GM19193 (cell line): Measurements from ENCODE around the gene GASK1A.

ENCODE experiments used
- POLR2A ChIP-seq: IDR thresholded peaks from 4 replicates; pipeline ENCODE4 v1.6.1; 2011; ENCODE audit not compliant: insufficient read depth, insufficient read length; ENCODE audit errors: extremely low read depth

The GASK1A gene

DNA sequence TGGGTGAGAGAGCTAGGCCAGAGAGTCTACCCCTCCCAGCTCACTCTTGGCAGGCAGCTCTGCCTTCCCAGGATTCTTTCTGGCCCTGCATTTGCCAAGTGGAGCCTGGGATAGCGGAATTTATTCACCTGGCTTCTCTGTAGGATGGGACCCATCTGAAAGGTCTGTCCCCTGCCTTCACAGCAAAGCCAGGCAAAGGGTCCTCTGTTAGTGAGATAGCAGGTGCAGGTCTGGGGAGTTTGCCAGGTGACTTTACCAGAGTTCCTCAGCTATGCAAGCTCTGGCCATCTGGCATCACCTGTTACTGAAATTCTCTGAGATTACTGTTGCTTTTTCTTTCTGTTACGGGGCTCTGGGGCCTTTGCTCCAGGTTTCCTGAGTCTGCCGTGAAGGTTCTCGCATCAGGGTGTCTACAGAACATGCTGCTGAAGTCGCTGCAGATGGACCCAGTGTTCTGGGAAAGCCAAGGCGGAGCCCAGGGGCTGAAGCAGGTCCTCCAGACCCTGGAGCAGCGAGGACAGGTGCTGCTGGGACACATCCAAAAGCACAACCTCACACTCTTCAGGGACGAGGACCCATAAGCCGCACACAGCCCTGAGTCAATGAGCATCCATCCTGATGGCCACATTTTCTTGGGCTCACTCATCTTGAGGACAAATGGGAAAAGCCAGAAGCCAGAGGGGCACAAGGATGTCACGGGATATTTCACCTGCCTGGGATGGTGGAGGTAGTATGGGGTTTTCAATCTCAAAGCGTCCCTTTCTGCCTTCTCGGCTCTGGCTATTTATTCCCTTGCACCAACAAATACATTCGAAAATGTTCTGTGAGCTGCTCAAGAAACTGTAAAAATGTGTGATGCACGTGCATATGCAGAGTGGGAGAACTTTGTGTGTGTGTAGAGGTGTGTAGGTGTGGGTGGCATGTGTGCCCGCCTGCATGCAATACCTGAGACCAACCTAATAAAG, 77.0 kb downstream of the GASK1A start:
- no peak for TF ChIP-seq POLR2A

DNA sequence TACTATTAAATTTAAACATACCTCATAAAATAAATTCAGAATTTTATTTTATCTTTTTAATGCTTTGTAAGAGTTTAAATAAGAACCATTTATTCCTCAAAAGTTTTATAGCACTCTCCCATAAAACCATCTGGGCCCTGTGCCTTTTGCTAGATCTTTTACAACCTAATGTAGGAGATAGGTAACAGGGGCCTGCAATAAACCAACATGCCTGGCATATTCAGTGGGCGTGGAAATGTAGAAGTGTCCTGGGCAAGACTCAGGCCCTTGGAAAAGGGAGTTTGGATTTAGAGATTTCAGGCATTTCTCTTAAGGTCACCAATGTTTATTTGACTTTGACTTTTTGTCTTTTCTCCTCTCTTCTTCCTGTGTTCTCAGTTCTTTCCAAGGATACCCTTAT, 80.3 kb downstream of the GASK1A start:
- no peak for TF ChIP-seq POLR2A

DNA sequence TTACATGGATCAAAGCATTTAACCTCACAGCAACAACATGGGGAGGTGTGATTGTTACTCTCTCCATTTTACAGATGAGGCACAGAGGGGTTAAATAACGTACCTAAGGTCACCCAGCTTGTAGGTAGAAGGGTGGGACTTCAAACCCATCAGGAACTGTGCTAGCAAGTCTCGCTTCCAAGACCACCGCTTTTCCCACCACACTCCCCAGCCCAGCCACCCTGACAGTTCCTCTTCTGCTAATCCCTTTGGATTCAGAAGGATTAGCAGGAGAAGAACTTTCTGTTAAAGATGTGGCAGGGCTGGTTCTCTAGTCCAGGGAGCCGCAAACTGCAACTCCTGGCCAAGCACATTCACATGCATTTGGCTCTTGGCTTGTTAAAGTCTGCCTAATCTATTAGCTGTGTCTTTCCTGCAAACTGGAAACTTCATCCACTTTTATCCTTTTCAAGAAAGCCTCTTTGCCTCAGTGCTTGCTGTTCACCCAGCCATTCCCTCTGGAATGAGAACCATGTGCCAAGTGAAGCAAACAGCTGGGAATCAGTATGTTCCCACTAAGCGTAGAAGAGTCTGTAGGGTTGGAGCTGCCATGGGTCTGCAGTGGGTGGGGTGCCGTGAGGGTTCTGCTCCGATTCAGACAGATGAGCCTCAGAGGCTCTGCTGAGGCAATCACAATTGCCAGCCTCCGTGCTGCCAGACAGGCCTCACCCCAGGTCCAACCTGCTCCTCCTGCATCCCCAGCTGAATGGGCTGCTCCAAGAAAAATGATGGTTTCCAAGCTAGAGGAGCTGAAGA, 82.2 kb downstream of the GASK1A start:
- TF ChIP-seq POLR2A = no peak

DNA sequence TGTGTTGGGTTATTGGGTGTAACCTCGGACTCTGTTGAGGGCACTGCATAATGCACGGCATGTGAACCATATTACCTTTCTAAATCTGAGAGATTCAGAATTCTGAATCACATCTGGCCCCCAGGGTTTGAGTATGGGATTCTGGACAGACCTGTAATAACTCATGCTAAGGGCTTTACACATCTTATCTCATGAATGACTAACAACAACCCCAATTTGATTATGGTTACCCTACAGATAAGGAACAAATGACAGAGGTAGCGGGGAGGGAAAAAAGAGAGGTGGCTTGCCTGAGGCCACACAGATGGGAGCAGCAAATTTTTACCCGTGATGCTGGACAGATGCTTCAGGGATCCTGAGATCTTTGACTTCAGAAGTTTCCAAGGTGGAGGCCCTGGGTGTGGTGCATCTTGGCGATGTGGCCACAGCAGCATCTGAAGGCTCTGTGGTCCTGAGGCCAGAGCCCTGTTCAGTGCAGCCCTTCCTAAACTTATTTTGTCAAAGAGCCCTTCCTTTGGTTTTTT, 83.0 kb downstream of the GASK1A start:
- no peak for TF ChIP-seq POLR2A

DNA sequence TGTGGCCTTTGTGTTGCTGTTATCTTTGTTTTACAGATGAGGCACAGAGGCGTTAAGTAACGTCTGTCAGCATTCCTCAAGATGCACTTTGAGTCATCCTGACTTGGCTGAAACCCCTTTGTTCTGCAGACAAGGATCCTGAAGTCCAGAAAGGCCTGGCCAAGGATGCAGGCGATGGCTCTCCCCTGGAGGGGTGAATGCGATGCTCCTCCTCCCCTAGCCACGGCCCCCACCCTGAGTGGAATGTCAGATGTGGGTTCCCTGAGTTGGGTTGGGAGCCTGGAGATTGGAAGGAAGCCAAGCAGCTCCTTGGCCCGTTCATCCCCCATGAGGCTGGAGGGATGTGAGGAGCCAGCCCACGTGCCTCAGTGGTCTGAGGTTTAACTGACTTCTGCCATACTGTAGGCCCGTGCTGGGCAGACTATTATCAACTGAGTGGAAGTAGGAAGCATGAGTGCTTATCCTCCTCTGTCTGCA, 83.5 kb downstream of the GASK1A start:
- TF ChIP-seq POLR2A = no peak

DNA sequence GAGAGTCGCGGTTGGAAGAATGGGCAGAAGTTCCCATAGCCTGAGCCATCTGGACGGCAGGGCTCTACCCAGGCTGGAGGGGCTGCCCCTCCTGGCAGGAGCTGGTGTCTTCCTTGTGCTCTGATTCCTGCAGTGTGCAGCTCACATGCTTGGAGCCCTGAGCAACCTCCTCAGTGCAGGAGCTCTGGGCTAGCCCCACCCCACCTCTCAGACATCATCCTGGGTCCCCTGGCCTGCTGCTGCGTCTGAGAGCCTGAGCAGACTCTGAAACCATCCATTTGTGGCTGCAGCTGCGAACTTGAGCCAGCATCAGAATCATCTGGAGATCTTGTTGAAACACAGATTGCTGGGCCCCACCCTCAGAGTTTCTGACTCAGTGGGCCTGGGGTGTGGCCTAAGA, 84.0 kb downstream of the GASK1A start:
- no peak for TF ChIP-seq POLR2A

- no peak for TF ChIP-seq POLR2A
Measured at GRCh38 chr3:43071313-43071893, 92.3 kb downstream of the GASK1A start.

DNA sequence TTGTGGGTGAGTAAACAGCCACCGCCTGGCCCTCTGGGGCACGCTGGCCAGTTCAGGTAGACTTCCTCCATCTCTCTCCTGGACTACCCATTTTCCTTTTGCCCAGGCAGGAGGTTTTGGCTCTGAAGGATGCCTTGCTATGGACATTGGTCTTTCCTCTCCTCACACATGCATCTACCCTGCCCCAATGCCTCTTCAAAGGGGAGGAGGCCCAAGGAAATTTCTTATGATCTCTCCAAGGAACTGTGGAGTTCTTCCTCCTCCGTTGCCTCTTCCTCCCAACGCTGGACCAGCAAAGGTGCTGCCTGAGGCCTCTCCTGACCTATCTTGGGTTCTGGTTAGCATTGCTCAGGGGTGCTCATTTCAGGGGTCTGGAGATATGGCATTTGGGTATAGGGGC, 93.2 kb downstream of the GASK1A start:
- no peak for TF ChIP-seq POLR2A

DNA sequence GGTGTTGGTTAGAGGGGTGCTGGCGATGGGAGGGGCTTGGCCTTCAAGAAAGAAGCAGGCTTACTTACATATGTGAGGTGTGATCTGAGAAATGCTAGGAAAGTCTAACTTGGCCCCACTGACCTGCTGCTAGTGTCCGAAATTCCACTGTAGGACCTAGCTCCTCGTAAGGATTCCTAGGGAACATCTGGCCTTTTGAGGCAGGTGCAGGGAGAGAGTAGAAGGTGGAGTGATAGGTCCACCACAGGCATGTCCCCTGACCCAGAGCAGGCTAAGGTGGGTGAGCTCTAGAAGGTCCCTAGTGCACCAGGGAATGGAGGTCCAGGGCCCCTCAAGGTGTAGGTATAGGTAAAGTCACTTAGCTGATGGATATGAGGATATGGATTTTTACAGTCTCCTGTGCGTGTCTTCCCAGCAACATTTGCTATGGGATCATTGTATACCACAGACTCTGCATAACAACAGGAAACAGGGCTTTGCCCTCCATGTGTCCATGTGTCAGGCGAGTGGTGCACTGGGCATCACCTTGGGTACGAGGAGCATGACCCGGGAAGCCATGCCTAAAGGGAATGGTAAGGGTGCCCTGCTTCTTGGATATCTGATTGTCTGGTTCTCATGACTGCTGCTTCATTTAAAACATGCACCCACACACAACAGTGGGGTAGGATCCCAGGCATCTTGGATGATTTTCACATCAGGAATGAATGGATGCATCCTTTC, 94.2 kb downstream of the GASK1A start:
- TF ChIP-seq POLR2A = no peak

- TF ChIP-seq POLR2A = no peak
Measured at GRCh38 chr3:43073836-43074220, 94.7 kb downstream of the GASK1A start.

DNA sequence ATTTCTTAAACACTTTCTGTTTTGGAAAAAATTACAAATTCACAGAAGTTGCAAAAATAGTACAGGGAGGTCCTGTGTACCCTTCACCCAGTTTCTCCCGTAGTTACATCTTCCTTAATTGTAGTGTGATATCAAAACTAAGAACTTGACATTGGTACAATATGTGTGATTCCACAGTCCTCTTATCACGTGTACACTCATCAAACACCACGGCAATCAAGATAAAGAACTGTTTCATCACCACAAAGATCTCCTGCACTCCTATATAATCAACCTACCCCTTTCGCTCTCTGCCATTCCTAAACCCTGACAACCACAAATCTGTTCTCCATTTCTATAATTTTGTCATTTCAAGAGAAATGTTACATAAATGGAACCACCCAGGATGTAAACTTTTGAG, 95.4 kb downstream of the GASK1A start:
- no peak for TF ChIP-seq POLR2A

GRCh38 chr3:43074901-43075689, 96.0 kb downstream of the GASK1A start:
- no peak for TF ChIP-seq POLR2A

DNA sequence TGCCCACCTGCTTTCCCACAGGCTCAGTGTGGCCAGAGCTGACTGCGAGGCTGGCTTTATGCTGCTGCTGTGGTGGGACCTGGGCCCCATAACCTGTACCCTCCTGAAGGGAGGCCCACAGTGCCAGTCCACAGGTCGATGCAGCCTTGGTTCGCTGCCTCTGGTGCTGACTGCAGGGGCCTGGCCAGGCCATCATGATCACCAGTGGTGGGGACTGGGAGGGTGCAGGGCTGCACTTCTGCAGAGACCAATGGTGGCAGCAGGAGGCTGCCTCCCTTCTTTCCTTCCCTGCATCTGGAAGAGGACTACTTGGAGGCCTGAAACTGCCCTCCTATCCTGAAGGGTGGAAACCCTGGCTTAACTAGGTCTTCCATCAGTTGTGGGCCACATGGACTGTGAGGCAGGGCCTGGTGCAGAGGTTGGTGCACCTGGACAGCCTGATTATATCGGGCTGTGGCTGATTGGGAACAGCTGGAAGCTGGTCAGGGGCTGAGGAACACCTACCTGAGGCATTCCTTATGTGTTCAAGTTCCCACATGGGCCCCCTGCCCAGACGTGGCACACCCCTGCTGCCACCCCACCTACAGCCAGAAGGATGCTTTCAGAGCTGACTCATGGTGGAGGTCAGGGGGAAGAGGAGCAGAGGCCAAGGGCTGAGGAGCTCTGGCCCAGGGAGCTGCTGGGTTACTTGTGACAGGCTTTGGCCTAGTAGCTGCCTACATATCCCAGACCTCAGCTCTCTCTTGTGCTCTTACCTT, 97.0 kb downstream of the GASK1A start:
- no peak for TF ChIP-seq POLR2A
